Parathyroid adenoma (tissue), 2 donors: ENCODE results near the gene SARDH.

Experiments used
- H2AFZ ChIP-seq: fragments of 300-600 bp; sonication (generic); one replicate; pipeline ENCODE4 v1.7.0; 2017; ENCODE audit warnings: antibody characterized with exemption, mild to moderate bottlenecking
- H3K27ac ChIP-seq: fragments of 300-600 bp; sonication (generic); one replicate; pipeline ENCODE4 v1.7.0; 2017
- H3K27me3 ChIP-seq: fragments of 300-600 bp; sonication (generic); one replicate; pipeline ENCODE4 v1.7.0; 2017; ENCODE audit warnings: low read length; ENCODE audit not compliant: control insufficient read depth, insufficient read depth
- H3K36me3 ChIP-seq: fragments of 300-600 bp; sonication (generic); one replicate; pipeline ENCODE4 v1.7.0; 2017; ENCODE audit warnings: low read length; ENCODE audit not compliant: control insufficient read depth, insufficient read depth
- H3K4me1 ChIP-seq: fragments of 300-600 bp; sonication (generic); one replicate; pipeline ENCODE4 v1.7.0; 2017; ENCODE audit warnings: control low read depth
- H3K4me2 ChIP-seq: fragments of 300-600 bp; sonication (generic); one replicate; pipeline ENCODE4 v1.7.0; 2017; ENCODE audit warnings: low read length
- H3K4me3 ChIP-seq: fragments of 300-600 bp; sonication (generic); one replicate; pipeline ENCODE4 v1.7.0; 2017; ENCODE audit warnings: low read depth, low read length
- H3K79me2 ChIP-seq: fragments of 300-600 bp; sonication (generic); one replicate; pipeline ENCODE4 v1.7.0; 2017; ENCODE audit warnings: control low read depth
- H3K9ac ChIP-seq: fragments of 300-600 bp; sonication (generic); one replicate; pipeline ENCODE4 v1.7.0; 2017; ENCODE audit warnings: mild to moderate bottlenecking
- H3K9me3 ChIP-seq: fragments of 300-600 bp; sonication (generic); one replicate; pipeline ENCODE4 v1.7.0; 2017; ENCODE audit warnings: low read length; ENCODE audit not compliant: control insufficient read depth
- CTCF ChIP-seq: fragments of 300-600 bp; sonication (generic); IDR thresholded peaks from one replicate; pipeline ENCODE4 v1.7.0; 2017; ENCODE audit warnings: antibody characterized with exemption, mild to moderate bottlenecking
- donor health status: primary hyperparathyroidism.

SARDH gene

GRCh38 chr9:133763272-133764183 lies 25.4 kb upstream of the SARDH start:
- Histone ChIP-seq H3K4me2 (no peak overlapping the region), H3K27ac (no peak overlapping the region), H3K79me2 (no peaks in the 10 kb centered on the region), H3K4me1 (no peaks in the 10 kb centered on the region), H3K9ac (no peak overlapping the region), H3K27me3 (no peaks in the 10 kb centered on the region), H3K4me3 (no peak overlapping the region), H2AFZ (no peak overlapping the region), H3K9me3 (no peaks in the 10 kb centered on the region), H3K36me3 (no peaks in the 10 kb centered on the region)
- no peak for TF ChIP-seq CTCF

- Histone ChIP-seq H3K9ac (no peak overlapping the region), H3K9me3 (no peaks in the 10 kb centered on the region), H3K4me2 (no peak overlapping the region), H2AFZ (no peak overlapping the region), H3K4me1 (no peaks in the 10 kb centered on the region), H3K4me3 (no peak overlapping the region), H3K27me3 (no peaks in the 10 kb centered on the region), H3K79me2 (no peaks in the 10 kb centered on the region), H3K27ac (no peak overlapping the region), H3K36me3 (no peaks in the 10 kb centered on the region)
- no peak for TF ChIP-seq CTCF
These were observed 24.5 kb upstream of the SARDH start for GRCh38 chr9:133762488-133763271.

GRCh38 chr9:133761641-133762248 lies 23.6 kb upstream of the SARDH start:
- no peak overlapping the region for H3K4me3 ChIP-seq
- no peaks in the 10 kb centered on the region for H3K36me3 ChIP-seq

GRCh38 chr9:133760713-133761290 lies 22.6 kb upstream of the SARDH start:
- H3K27ac ChIP-seq = no peak overlapping the region
- no peak overlapping the region for H3K9ac ChIP-seq
- H3K4me2 ChIP-seq = no peak overlapping the region
- H2AFZ ChIP-seq = no peak overlapping the region
- H3K27me3 ChIP-seq = no peaks in the 10 kb centered on the region
- H3K4me1 ChIP-seq = no peaks in the 10 kb centered on the region
- H3K36me3 ChIP-seq = no peaks in the 10 kb centered on the region
- no peak for TF ChIP-seq CTCF
- H3K9me3 ChIP-seq = no peaks in the 10 kb centered on the region
- no peaks in the 10 kb centered on the region for H3K79me2 ChIP-seq
- no peak overlapping the region for H3K4me3 ChIP-seq

More at GRCh38 chr9:133761641-133762248, 23.6 kb upstream of the SARDH start:
- Histone ChIP-seq H2AFZ (no peak overlapping the region), H3K79me2 (no peaks in the 10 kb centered on the region), H3K4me2 (no peak overlapping the region), H3K4me1 (no peaks in the 10 kb centered on the region), H3K27me3 (no peaks in the 10 kb centered on the region), H3K27ac (no peak overlapping the region), H3K9me3 (no peaks in the 10 kb centered on the region), H3K9ac (no peak overlapping the region)
- TF ChIP-seq CTCF = no peak
